ENCODE measurements around the gene BEX4.
A peak's percentile ranks its signal among the peaks of the same experiment; 100 is the strongest.
"Not testable (repeated sequence)": the region's sequence is repeated elsewhere in the genome, so short reads cannot be mapped to it uniquely, and the experiment has no call there.

Gene BEX4

GRCh38 chrX:103214870-103215424, at the start of gene BEX4:
TSS of gene BEX4 (plus strand) at chrX:103215108. CDS start at chrX:103216154, 1,046 bp downstream.
- peak; percentile 54 to 78 for DNase-seq

GRCh38 chrX:103170216-103170615, 44.7 kb upstream of the BEX4 start:
- DNase-seq = no peak

GRCh38 chrX:103171353-103171752, 43.6 kb upstream of the BEX4 start:
- DNase-seq = no peak

GRCh38 chrX:103175256-103175655, 39.7 kb upstream of the BEX4 start:
- not testable (repeated sequence) for DNase-seq

- DNase-seq = peak; percentile 28 to 50
Observed at GRCh38 chrX:103175944-103176753, 38.8 kb upstream of the BEX4 start.

GRCh38 chrX:103177556-103177955, 37.4 kb upstream of the BEX4 start:
- DNase-seq = no peak

- no peak for DNase-seq
Observed at GRCh38 chrX:103183912-103184311, 31.0 kb upstream of the BEX4 start.

- DNase-seq = no peak
Observed at GRCh38 chrX:103187953-103188475, 26.9 kb upstream of the BEX4 start.

GRCh38 chrX:103197721-103198306, 17.1 kb upstream of the BEX4 start:
- DNase-seq = no peak

- not testable (repeated sequence) for DNase-seq
Observed at GRCh38 chrX:103198668-103199067, 16.2 kb upstream of the BEX4 start.

- no peak for DNase-seq
Observed at GRCh38 chrX:103201041-103201440, 13.9 kb upstream of the BEX4 start.

GRCh38 chrX:103210056-103210455, 4.9 kb upstream of the BEX4 start:
- DNase-seq = no peak

GRCh38 chrX:103211012-103211715, 3.7 kb upstream of the BEX4 start:
- DNase-seq = peak in 1 of 2 donors; percentile 42

GRCh38 chrX:103212749-103213457, 2.0 kb upstream of the BEX4 start:
- DNase-seq = no peak

GRCh38 chrX:103215425-103215991, 600 bp downstream of the BEX4 start:
- DNase-seq = peak; percentile 5 to 16

- DNase-seq = no peak
Observed at GRCh38 chrX:103220511-103221323, 5.8 kb downstream of the BEX4 start.

GRCh38 chrX:103225918-103226317, 11.0 kb downstream of the BEX4 start:
- DNase-seq = not testable (repeated sequence)

GRCh38 chrX:103233263-103233662, 18.4 kb downstream of the BEX4 start:
- DNase-seq = no peak

GRCh38 chrX:103234869-103235268, 20.0 kb downstream of the BEX4 start:
- no peak for DNase-seq

- not testable (repeated sequence) for DNase-seq
Observed at GRCh38 chrX:103235608-103236007, 20.7 kb downstream of the BEX4 start.

GRCh38 chrX:103236296-103236695, 21.4 kb downstream of the BEX4 start:
- DNase-seq = no peak
